Ecto neural progenitor cell (in vitro differentiated cells): ENCODE results near the gene NDUFS7.

ENCODE experiments used
- DNase-seq: peaks from one replicate; pipeline ENCODE4 v3.0.0-alpha.2; 2018; ENCODE audit warnings: low spot score

Gene NDUFS7

DNA sequence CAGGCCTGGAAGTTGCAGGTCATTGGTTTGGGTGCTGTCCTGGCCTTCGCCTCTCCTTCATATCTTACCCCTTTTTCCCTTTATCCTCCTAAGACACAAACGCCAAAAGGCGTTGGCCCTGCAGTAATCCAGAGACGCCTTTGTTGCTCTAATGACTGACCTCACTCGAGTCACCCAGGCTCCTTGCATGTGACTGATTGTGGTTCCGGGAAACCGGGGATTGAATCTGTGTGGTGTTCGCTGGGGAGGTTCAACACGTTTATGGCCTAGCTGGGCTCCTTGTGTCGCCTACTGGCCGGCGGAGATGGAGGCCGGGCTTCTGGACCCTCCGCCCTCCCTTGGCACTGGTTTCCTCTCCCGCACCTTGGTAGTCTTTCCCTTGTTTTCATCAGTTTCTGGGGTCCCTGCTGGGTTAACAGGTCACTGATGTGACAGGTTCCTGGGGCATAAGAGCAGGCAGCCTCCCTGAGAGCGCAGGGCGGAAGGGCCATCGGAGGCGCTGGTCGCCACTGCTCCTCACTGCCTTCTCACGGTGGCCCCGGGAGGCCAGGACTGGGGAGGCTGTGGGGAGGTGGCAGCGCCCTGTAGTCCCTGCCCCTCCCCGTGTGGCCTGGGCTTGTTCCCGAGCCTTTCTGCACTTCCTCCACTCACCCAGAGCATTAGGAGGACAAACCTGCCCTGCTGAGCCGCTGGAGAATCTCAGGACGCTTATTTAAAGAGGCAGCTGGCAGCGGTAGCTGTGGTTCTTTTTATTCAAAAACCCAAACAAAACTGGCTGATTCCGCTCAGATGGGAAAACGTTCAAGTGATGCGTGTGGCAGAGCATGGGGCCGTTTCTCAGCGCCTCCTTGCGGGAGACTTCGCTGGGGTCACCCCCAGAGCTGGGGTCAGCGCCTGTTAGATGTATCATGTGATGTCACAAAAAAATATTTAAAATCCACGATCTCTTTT lies 18.1 kb upstream of the NDUFS7 start:
- DNase-seq: no peak

DNA sequence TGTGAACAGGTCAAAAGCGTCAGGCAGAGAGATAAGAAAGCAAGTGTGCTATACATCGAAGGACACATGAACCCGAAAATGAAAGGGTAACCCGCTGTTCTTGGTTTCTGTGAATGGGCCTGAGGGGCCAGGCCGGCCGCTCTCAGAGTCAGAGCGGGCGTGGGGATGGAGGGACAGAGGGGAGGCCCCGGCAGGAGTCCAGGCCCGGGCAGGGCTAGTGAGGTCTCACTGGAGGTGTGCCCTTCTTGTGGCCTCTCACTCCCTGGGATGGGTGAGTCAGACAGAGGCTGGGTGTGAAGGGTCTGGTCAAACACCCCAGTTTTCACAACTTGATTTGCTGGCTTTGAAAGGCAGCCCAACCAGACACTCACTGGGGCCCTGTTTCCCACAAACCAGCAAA lies 17.4 kb upstream of the NDUFS7 start:
- DNase-seq: no peak

GRCh38 chr19:1366899-1367870 lies 16.5 kb upstream of the NDUFS7 start:
- DNase-seq: no peak

DNA sequence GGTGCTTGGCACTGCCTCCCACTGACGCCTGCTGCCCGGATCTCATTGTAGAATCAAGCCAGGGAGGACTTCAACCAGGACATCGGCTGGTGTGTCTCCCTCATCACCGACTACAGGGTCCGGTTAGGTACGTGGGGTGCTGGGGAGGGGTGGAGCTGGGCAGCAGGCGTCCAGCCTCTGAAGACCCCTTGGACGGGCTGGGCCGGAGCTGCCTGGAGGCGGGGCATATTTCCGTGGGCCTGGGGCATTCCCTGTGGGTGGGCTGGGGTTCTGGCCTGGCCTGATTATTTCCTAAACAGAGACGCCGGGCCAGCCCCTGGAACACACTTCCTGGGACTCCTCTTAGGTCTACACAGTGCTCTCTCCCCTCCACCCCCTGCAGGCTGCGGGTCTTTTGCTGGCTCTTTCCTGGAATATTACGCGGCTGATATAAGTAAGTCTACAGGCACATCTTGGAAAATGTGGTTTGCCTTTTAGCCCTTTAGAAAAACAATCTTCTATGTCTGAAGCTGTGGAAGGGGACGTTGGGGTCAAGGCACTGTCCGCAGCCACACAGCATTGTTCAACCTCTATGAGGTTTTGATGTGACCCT lies 14.4 kb upstream of the NDUFS7 start:
- DNase-seq: no peak

DNA sequence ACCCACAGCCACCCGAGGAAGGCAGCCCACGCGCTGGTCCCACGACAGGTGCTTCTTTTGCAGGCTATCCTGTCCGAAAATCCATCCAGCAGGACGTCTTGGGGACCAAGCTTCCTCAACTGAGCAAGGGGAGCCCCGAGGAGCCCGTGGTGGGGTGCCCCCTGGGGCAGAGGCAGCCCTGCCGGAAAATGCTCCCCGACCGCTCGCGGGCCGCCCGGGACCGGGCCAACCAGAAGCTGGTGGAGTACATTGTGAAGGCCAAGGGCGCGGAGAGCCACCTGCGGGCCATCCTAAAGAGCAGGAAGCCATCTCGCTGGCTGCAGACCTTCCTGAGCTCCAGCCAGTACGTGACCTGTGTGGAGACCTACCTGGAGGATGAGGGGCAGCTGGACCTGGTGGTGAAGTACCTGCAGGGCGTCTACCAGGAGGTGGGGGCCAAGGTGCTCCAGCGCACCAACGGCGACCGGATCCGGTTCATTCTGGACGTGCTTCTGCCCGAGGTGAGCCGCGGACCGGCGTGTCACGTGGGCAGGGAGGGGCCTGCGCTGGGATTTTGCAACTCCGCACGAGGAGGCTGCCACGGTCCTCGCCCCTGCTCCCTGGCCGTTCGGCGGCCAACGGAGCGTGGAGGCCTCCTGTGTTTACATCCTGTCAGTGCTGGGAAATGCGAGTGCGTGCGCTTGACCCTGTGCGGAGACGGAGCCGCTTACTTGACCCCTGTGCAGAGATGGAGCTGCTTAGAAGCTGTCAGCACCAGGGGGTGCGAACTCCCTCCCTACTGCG lies 12.9 kb upstream of the NDUFS7 start:
- no peak for DNase-seq

DNA sequence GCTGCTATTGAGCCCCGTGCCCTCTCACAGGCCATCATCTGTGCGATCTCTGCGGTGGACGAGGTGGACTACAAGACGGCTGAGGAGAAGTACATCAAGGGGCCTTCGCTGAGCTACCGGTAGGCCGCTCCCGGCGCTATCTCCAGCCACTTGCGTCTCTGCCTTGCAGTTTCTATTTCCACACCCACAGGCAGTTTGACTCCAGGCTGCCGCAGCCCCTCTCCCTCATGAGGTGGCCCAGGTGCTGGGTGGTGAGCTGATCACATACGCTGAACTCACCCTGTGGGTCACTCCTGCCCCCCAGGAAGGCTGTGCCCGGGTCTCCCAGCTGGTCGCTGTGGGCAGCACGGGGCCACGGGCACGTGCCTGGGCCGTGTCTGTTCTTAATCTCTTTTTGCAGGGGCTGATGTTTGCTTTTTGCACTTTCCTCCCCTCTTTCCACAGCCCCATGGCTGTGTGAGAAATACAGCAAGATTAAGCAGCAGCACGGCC lies 10.6 kb upstream of the NDUFS7 start:
- DNase-seq: no peak

DNA sequence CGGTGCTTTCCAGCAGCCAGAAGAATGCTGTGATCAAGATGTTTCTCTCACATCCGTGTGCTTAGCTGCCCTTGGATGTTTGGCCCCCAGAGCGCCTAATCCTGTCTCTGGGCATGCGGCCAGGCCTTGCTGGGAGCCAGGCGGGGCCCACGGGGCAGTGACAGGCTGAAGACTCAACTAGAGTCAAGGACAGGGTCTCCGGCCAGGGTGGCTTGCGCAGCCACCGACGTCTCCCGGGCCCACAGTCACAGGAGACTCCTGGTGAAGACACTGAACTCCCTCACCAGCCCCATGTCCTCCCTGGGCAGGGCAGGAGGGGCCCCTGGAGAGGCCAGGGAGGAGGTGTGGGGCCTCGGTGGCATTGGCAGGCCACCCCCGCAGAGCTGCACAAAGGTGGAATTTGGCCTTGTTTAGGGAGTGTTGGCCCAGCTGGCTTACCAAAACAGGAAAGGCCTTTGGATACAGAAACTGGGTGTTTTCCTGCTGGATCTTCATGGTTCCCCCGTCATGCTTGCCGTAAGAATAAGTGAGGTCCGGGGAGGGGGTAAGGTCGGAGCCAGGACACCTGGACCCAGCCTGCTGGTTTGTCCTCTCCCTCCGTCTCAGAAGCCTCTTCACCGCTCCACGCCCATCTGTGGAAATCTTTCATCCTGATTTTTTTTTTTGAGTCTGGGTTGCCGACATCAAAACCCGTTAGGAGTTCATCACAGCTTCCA lies 10.0 kb upstream of the NDUFS7 start:
- no peak for DNase-seq

DNA sequence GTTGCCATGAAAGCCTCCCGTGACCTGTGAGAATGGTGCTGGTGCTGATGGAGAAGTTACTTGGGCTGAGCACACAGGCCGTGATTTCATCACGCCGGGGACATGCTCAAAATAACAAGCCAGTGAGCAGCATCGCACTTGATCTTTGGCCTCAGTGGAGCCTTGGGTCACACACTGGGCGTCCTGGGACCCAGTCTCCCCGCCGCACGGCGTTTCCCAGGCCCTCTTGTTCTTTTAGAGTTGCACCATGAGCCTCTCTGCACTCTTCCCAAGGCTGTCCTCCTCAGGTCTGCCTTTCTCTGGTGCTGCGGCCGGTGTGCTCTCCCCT lies 9.5 kb upstream of the NDUFS7 start:
- DNase-seq: no peak

DNA sequence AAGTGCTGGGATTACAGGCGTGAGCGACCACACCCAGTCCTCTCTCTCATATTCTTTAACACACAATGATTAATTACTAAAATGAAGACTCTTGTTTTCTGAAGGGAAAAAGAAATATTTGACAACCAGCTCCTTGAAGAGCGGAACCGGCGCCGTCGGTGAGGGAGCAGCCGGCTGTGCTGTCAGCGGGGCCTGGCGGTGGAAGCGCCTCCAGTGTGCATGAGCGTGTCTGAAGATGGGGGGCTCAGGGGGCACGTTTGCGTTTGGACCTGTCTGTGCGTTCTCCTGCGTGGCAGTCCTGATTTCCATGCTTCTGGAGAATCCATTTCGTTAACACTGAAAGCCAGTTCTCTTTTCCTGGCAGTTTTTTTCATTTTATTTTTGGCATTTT lies 7.3 kb upstream of the NDUFS7 start:
- DNase-seq: no peak

DNA sequence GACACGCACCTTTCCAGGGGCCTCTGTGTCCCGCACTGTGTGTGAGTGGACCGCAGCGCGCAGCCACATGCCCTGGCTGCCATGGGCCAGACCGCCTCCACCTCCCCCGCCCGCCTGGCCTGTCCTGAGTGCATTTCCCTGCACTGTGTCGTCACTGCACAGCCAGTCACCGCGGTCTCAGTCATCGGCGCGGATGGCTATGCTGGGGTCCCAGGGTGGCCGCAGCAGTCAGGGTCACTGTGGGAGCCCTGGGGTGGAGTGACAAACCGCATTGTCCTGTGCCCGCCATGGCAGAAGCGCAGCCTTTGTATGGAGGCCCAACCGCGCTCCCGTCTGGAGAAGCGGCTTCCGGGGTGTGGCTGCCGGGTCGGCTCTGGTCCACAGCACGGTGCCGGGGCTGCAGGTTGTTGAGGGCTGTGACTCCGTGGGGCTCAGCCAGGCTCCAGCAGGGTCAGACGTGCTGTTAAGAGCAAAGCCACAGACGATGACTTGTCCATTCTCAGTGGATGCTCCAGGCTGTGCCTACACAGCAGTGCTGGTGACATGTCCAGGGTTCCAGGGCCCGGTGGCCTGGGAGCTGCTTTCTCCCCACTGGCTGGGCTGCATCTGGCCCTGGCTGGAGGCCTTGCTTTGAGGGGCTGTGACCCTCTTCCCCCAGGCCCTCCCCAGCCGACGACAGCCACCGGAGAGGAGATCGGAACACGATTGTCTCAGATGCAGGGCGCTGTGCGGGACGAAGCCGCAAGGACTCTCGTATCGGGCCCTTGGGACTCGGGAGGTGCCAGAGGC lies 6.3 kb upstream of the NDUFS7 start:
- DNase-seq: no peak

- no peak for DNase-seq
Observed at GRCh38 chr19:1377965-1378785, 5.5 kb upstream of the NDUFS7 start.

DNA sequence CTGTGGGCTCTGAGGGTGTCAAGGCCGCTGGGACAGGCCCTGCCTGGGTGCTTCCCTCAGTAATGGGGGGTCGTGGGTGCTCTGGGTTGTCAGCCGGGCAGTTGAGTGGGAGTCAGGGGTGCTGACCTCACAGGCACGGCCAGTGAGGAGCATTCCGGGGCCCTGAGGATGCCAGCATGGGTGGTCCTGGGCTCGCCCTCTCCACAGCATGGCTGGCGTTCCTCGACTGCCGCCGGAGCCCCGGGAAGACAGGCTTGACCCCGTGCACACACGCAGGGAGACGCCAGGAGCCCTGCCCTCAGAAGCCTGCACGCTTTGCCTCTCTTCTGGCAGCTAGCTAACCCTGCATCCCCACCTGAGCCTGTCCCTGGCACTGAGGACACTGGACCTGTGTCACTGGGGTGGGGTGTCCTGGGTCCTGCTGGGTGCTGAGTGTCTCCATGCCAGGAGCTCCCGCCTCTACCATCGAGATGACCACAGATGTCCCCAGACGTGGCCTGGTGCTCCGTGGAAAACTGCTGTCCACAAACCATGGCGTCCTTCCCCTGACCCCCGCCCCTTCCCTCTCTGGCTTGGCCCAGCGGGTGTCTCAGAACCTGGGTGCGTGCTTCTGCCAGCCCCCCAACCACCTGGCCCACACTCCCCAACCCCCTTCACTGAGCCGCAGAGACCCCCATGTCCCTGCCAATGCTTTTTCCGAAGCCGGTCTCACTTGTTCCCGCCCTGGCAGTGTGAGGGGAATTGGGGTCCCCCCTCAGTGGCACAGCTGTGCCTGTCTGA lies 4.4 kb upstream of the NDUFS7 start:
- no peak for DNase-seq

- no peak for DNase-seq
Observed at GRCh38 chr19:1379961-1380489, 3.7 kb upstream of the NDUFS7 start.

- no peak for DNase-seq
Observed at GRCh38 chr19:1382250-1382649, 1.5 kb upstream of the NDUFS7 start.

- DNase-seq: no peak
Observed at GRCh38 chr19:1383017-1383311, 743 bp upstream of the NDUFS7 start.

GRCh38 chr19:1384085-1384462 lies 367 bp downstream of the NDUFS7 start:
- no peak for DNase-seq

DNA sequence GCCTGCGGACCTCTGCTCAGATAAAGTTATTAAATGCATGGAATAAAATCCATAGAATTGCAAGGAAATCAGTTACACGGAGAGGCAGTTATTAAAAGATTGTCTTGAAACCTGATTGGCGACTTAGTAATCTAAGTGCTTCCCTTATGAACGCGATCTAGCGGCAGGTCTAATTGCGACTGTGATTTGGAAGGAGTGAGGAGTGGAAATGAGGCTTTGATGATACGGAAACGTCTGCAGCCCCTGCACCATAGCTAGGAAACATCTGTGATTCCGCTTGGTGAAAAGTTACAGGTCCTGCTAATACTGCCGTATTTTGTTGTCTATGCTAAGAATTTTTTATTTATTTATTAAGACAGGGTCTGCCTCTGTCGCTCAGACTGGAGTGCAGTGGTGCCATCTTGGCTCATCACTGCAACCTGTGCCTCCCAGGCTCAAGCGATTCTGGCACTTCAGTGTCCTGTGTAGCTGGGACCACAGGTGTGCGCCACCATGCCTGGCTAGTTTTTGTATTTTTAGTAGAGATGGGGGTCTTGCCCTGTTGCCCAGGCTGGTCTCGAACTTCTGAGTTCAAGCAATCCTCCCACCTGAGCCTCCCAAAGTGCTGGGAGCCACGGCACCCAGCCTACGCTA lies 887 bp downstream of the NDUFS7 start:
- DNase-seq: no peak

DNA sequence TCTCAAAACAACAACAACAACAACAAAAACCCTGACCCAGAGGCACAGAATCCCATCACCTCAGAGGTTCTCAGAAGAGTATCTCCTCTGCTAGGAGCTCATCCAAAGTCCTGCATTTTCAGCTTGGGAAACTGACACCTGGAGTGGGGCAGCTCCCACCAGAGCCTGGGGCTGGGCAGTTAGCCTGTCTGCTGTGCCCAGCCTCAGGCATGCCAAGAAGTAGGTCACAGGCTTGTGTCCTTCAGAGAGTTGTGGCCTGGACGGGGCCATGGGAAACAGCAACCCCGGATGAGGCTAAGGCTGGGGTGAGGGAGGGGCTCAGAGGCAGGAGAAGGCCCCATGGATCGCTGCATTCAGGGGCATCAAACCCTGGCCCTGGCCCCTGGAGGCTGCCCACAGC lies 2.1 kb downstream of the NDUFS7 start:
- DNase-seq: no peak
